Upper lobe of right lung (tissue), 1 donor: ENCODE results near the gene ZNF521. TPM values are rescaled to one million over a fixed set of nuclear protein-coding genes. Genes with fewer than 3 reads are reported as not detected.

Experiments
- ATAC-seq: fragments of 200-7000 bp; cut with Tn5 transposase; one replicate; pipeline ENCODE4 v1.9.1; 2020; ENCODE audit warnings: mild to moderate bottlenecking, moderate library complexity
- DNase-seq: peaks from one replicate; pipeline ENCODE4 v3.0.0-alpha.2; 2020
- H3K27ac ChIP-seq: fragments of 200-600 bp; one replicate; pipeline ENCODE4 v1.8.0; 2022
- H3K27me3 ChIP-seq: fragments of 200-600 bp; one replicate; pipeline ENCODE4 v1.8.0; 2022; ENCODE audit warnings: mild to moderate bottlenecking
- H3K36me3 ChIP-seq: fragments of 200-600 bp; one replicate; pipeline ENCODE4 v1.8.0; 2022
- H3K4me1 ChIP-seq: fragments of 200-600 bp; one replicate; pipeline ENCODE4 v1.8.0; 2022
- H3K4me3 ChIP-seq: fragments of 200-600 bp; one replicate; pipeline ENCODE4 v1.8.0; 2022; ENCODE audit warnings: mild to moderate bottlenecking
- H3K9me3 ChIP-seq: fragments of 200-600 bp; one replicate; pipeline ENCODE4 v1.8.0; 2022
- intact Hi-C: fragments of 100-400 bp; cut with DNase I; formaldehyde crosslinking; loops from one replicate; pipeline ENCODE4 v1.11.0; 2022
- total RNA-seq: library from RNA; stranded (reverse); fragmentation: NEBNext Ultra II Directional; extraction: Animal tissue kit (Norgen Biotek cat#: 25700); gene quantifications from one replicate; pipeline ENCODE4 v1.2.1, GENCODE V29; 2021
- TF ChIP-seq, protein P1 (sequence below): fragments of 200-600 bp; IDR thresholded peaks from one replicate; pipeline ENCODE4 v1.8.0; 2022; ENCODE audit warnings: antibody characterized with exemption
- donor health status: DM: no; HTN: yes; CAD: no; lungs with severe emphysema.

The ZNF521 gene
- total RNA-seq, 1 donor from 2014 or later: 25.0 TPM

DNA sequence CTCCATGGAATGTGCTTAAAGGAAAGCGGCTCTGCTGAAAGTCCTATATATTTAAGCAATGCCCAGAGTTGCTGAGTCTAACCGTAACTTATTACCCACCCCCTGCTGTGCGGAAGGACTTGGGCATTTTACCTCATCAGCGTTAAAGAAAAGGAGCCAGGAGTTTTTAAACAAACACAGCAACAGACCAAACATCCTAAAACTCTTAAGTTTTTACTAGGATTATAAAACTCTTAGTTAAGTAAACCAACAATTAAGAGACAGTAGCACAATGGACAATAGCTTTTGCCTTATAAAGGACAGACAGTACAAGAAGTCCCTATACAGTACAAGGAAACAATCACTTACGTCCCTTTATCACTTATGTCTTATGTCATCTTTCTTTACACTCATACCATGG is 90.2 kb downstream of the ZNF521 start:
- no peak for ATAC-seq
- Histone ChIP-seq H3K4me1 (no peaks in the 10 kb centered on the region), H3K4me3 (no peak overlapping the region)

DNA sequence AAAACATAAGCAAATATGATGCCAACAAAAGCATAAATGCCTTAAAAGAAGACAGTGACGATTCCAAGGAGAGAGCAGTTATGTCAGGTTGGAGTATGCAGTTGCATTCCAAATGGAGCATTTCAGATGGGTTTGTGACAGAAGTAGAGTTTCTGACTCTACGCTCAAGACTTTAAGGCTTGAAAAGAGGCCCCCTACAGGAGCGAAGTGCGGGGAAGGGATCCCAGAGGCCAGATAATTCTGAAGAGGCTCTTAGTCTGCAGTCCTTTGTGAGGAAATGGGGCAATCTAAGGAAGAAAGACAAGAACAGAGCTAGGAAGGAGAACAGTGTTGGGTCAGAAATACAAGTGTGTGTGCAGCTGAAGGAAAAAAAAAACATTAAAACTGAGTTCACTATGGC is 95.5 kb downstream of the ZNF521 start:
- no peaks in the 10 kb centered on the region for H3K36me3 ChIP-seq
- no peaks in the 10 kb centered on the region for H3K27me3 ChIP-seq
- intact Hi-C loops: no loop called here
- H3K4me3 ChIP-seq: no peak overlapping the region
- no peak for ATAC-seq
- DNase-seq: no peak
- no peaks in the 10 kb centered on the region for H3K9me3 ChIP-seq
- H3K4me1 ChIP-seq: no peaks in the 10 kb centered on the region
- no peak overlapping the region for H3K27ac ChIP-seq
- TF ChIP-seq, protein P1, sequence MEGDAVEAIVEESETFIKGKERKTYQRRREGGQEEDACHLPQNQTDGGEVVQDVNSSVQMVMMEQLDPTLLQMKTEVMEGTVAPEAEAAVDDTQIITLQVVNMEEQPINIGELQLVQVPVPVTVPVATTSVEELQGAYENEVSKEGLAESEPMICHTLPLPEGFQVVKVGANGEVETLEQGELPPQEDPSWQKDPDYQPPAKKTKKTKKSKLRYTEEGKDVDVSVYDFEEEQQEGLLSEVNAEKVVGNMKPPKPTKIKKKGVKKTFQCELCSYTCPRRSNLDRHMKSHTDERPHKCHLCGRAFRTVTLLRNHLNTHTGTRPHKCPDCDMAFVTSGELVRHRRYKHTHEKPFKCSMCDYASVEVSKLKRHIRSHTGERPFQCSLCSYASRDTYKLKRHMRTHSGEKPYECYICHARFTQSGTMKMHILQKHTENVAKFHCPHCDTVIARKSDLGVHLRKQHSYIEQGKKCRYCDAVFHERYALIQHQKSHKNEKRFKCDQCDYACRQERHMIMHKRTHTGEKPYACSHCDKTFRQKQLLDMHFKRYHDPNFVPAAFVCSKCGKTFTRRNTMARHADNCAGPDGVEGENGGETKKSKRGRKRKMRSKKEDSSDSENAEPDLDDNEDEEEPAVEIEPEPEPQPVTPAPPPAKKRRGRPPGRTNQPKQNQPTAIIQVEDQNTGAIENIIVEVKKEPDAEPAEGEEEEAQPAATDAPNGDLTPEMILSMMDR: no peak

More for the DNA sequence above, 90.2 kb downstream of the ZNF521 start:
- Histone ChIP-seq H3K27me3 (no peaks in the 10 kb centered on the region), H3K27ac (no peak overlapping the region), H3K9me3 (no peaks in the 10 kb centered on the region), H3K36me3 (no peaks in the 10 kb centered on the region)
- intact Hi-C loops: no loop called here
- no peak for DNase-seq
- TF ChIP-seq, protein P1: no peak

DNA sequence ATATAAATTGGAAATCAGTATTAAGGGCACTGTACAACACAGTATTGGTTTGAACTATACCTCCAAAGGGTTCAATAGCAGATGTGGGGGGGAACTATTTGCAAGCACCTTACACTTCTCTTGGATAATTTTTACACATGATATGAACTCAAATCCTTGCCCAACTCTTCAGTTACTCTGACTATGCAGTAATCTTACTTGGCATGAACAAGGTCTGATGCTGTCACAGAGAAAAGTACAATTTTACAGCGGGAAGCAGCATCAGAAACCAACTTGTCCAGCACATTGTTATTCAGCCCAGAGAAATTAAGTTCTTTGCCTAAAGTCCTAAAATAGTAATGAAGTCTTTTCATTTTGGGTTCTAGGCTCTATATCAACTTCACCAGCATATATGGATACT is 98.2 kb downstream of the ZNF521 start:
- intact Hi-C loops: no loop called here
- Histone ChIP-seq H3K27me3 (no peaks in the 10 kb centered on the region), H3K27ac (no peak overlapping the region), H3K4me1 (no peaks in the 10 kb centered on the region), H3K36me3 (no peaks in the 10 kb centered on the region), H3K9me3 (no peaks in the 10 kb centered on the region), H3K4me3 (no peak overlapping the region)
- DNase-seq: no peak
- no peak for ATAC-seq
- TF ChIP-seq, protein P1: no peak

DNA sequence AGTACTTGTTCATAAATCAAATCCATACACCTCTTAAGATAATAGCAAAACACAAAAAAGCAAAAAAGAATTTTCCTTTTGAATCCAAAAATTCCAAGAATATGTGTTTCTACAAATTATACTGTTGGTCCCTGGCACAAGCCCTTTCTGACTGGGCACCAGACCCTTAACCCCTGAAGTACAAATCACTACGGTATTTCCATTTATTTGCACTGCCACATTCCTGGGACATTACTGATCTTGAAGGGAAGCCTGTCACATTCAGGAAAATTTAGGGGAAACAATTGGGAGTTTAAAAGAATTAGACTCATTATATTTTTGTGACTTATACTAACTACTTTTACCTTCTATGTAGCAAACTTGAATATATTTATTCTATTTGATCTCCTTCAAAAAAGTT is 98.8 kb downstream of the ZNF521 start:
- Histone ChIP-seq H3K27me3 (no peaks in the 10 kb centered on the region), H3K4me1 (no peaks in the 10 kb centered on the region), H3K36me3 (no peaks in the 10 kb centered on the region), H3K27ac (no peak overlapping the region), H3K4me3 (no peak overlapping the region), H3K9me3 (no peaks in the 10 kb centered on the region)
- no peak for DNase-seq
- TF ChIP-seq, protein P1: no peak
- intact Hi-C loops: no loop called here
- no peak for ATAC-seq

DNA sequence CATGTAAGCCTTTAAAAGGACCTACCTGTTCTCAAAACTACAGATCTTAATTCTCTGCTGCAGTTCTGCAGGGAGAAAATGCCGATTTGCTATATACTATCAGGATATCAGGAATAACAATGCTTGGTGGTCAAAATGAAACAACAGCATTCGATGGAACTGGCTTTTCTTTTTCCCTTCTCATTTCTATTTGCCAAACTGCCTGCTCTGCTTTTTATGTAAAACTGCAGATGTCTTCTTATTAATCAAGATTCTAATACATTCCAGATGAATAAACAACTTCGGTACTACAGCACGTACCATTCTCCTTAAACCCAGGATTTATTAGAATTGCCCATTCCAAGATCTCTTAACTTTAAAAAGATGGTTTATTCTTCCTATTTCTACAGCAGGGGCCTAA is 100.9 kb downstream of the ZNF521 start:
- ATAC-seq: no peak
- intact Hi-C loops: no loop called here
- TF ChIP-seq, protein P1: no peak

DNA sequence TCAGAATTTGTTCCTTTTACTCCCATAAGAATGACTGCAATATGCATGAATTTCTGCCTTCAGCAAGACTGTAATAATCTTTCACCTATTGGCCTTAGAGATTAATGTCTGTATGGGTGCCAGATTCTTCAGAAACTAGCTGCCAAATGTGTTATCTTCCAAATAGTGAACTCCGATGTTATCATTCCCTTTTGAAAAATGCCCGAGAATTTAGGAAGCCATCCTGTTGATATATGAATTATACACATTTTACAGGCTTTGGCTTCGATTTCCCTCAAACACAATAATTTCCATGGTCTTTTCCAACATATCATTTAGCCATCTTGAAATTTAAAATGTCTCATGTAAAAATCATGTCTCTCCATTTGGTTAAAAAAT is 101.5 kb downstream of the ZNF521 start:
- no peak for DNase-seq
- Histone ChIP-seq H3K36me3 (no peaks in the 10 kb centered on the region), H3K4me1 (no peaks in the 10 kb centered on the region), H3K9me3 (no peaks in the 10 kb centered on the region), H3K27ac (no peak overlapping the region), H3K27me3 (no peaks in the 10 kb centered on the region), H3K4me3 (no peak overlapping the region)
- ATAC-seq: no peak
- intact Hi-C loops: no loop called here
- TF ChIP-seq, protein P1: no peak

More for the DNA sequence above, 100.9 kb downstream of the ZNF521 start:
- Histone ChIP-seq H3K36me3 (no peaks in the 10 kb centered on the region), H3K9me3 (no peaks in the 10 kb centered on the region), H3K27ac (no peak overlapping the region), H3K4me1 (no peaks in the 10 kb centered on the region), H3K4me3 (no peak overlapping the region), H3K27me3 (no peaks in the 10 kb centered on the region)
- DNase-seq: no peak
